H1 (cell line): ENCODE measurements around the gene ADH4. TPM values are rescaled to one million over a fixed set of nuclear protein-coding genes. Genes with fewer than 3 reads are reported as not detected.

Experiments
- CREB1 ChIP-seq: IDR thresholded peaks from 2 replicates; pipeline ENCODE4 v1.6.1; 2012; ENCODE audit warnings: inconsistent platforms
- HDAC6 ChIP-seq: IDR thresholded peaks from one replicate; pipeline ENCODE4 v1.7.1; 2012; ENCODE audit warnings: low read depth, mild to moderate bottlenecking, inconsistent platforms, low read length, moderate library complexity
- MAFK ChIP-seq: IDR thresholded peaks from 2 replicates; pipeline ENCODE4 v1.6.1; 2012; ENCODE audit warnings: low read depth, mild to moderate bottlenecking, improper control_type of control experiment, low read length
- PHF8 ChIP-seq: fragments of 200-600 bp; sonication (generic); conservative IDR thresholded peaks from 2 replicates; pipeline ENCODE4 v1.7.1; 2012; ENCODE audit warnings: low read depth, mild to moderate bottlenecking, inconsistent platforms, low read length, moderate library complexity
- POLR2A ChIP-seq, 2 experiments: IDR thresholded peaks; 1 replicate in 1 of 2; 2 replicates in 1 of 2; pipeline ENCODE4 v1.6.1; 2011; ENCODE audit warnings: low read depth in 2 of 2, low read length in 2 of 2, mild to moderate bottlenecking in 2 of 2; ENCODE audit errors: control extremely low read depth in 1 of 2
- POLR2AphosphoS5 ChIP-seq: IDR thresholded peaks from 2 replicates; pipeline ENCODE4 v1.6.1; 2011; ENCODE audit warnings: low read depth, low read length
- SP2 ChIP-seq: IDR thresholded peaks from 2 replicates; pipeline ENCODE4 v1.6.1; 2012; ENCODE audit warnings: mild to moderate bottlenecking, low read length, inconsistent platforms
- SP4 ChIP-seq: IDR thresholded peaks from 2 replicates; pipeline ENCODE4 v1.6.1; 2012; ENCODE audit warnings: low read length, inconsistent platforms
- polyA plus RNA-seq, 7 experiments: library from polyadenylated mRNA; depleted of rRNA in 3 of 7; stranded (reverse) in 5 of 7; unstranded in 2 of 7; fragments of >200 nt in 5 of 7; fragments of 200-250 nt in 2 of 7; gene quantifications; 1 replicate in 5 of 7; 2 replicates in 1 of 7; 4 replicates in 1 of 7; pipeline versions ENCODE4 v1.2.1 to v1.2.3, GENCODE V29; 2011 to 2013; ENCODE audit warnings: missing spikeins in 2 of 7, mixed read lengths in 2 of 7
- total RNA-seq: library from RNA; stranded (reverse); fragmentation: NEBNext Ultra II Directional; extraction: Animal tissue kit (Norgen Biotek cat#: 25700); gene quantifications from 2 replicates; pipeline ENCODE4 v1.2.1, GENCODE V29; 2021
- TF ChIP-seq, protein P1 (sequence below): fragments of 300-600 bp; sonication (generic); IDR thresholded peaks from 2 replicates; pipeline ENCODE4 v1.7.1; 2012; ENCODE audit warnings: low read length, moderate library complexity, mild to moderate bottlenecking, inconsistent platforms; ENCODE audit not compliant: insufficient replicate concordance
- TF ChIP-seq, protein P2 (sequence below), 3 experiments: IDR thresholded peaks; 1 replicate in 2 of 3; 2 replicates in 1 of 3; pipeline versions ENCODE4 v1.5.1 to v1.6.1; 2011; ENCODE audit warnings: low read length in 3 of 3, mild to moderate bottlenecking in 3 of 3, inconsistent platforms in 2 of 3, low read depth in 1 of 3, moderate library complexity in 1 of 3; ENCODE audit not compliant: insufficient read depth in 1 of 3; ENCODE audit errors: control extremely low read depth in 1 of 3

Gene ADH4
- total and polyA plus RNA-seq, 2 of the 8 experiments (the other 6 are each of a cell fraction or from before 2014, with no cell fraction given): not detected

DNA sequence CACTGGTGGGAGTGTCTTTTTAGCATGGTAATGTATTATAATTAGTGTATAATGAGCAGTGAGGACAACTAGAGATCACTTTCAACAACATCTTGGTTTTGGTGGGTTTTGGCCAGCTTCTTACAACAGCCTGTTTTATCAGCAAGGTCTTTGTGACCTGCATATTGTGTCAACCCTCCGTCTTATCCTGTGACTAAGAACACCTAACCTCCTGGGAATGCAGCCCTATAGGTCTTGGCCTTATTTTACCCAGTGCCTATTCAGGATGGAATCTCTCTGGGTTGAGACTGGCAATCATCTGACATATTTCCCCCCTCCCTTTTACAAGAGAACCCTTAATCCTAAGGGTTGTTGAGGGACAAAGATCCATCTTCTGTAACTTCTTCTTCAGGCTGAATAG, 21.9 kb upstream of the ADH4 start (continued):
- TF ChIP-seq, protein P1, sequence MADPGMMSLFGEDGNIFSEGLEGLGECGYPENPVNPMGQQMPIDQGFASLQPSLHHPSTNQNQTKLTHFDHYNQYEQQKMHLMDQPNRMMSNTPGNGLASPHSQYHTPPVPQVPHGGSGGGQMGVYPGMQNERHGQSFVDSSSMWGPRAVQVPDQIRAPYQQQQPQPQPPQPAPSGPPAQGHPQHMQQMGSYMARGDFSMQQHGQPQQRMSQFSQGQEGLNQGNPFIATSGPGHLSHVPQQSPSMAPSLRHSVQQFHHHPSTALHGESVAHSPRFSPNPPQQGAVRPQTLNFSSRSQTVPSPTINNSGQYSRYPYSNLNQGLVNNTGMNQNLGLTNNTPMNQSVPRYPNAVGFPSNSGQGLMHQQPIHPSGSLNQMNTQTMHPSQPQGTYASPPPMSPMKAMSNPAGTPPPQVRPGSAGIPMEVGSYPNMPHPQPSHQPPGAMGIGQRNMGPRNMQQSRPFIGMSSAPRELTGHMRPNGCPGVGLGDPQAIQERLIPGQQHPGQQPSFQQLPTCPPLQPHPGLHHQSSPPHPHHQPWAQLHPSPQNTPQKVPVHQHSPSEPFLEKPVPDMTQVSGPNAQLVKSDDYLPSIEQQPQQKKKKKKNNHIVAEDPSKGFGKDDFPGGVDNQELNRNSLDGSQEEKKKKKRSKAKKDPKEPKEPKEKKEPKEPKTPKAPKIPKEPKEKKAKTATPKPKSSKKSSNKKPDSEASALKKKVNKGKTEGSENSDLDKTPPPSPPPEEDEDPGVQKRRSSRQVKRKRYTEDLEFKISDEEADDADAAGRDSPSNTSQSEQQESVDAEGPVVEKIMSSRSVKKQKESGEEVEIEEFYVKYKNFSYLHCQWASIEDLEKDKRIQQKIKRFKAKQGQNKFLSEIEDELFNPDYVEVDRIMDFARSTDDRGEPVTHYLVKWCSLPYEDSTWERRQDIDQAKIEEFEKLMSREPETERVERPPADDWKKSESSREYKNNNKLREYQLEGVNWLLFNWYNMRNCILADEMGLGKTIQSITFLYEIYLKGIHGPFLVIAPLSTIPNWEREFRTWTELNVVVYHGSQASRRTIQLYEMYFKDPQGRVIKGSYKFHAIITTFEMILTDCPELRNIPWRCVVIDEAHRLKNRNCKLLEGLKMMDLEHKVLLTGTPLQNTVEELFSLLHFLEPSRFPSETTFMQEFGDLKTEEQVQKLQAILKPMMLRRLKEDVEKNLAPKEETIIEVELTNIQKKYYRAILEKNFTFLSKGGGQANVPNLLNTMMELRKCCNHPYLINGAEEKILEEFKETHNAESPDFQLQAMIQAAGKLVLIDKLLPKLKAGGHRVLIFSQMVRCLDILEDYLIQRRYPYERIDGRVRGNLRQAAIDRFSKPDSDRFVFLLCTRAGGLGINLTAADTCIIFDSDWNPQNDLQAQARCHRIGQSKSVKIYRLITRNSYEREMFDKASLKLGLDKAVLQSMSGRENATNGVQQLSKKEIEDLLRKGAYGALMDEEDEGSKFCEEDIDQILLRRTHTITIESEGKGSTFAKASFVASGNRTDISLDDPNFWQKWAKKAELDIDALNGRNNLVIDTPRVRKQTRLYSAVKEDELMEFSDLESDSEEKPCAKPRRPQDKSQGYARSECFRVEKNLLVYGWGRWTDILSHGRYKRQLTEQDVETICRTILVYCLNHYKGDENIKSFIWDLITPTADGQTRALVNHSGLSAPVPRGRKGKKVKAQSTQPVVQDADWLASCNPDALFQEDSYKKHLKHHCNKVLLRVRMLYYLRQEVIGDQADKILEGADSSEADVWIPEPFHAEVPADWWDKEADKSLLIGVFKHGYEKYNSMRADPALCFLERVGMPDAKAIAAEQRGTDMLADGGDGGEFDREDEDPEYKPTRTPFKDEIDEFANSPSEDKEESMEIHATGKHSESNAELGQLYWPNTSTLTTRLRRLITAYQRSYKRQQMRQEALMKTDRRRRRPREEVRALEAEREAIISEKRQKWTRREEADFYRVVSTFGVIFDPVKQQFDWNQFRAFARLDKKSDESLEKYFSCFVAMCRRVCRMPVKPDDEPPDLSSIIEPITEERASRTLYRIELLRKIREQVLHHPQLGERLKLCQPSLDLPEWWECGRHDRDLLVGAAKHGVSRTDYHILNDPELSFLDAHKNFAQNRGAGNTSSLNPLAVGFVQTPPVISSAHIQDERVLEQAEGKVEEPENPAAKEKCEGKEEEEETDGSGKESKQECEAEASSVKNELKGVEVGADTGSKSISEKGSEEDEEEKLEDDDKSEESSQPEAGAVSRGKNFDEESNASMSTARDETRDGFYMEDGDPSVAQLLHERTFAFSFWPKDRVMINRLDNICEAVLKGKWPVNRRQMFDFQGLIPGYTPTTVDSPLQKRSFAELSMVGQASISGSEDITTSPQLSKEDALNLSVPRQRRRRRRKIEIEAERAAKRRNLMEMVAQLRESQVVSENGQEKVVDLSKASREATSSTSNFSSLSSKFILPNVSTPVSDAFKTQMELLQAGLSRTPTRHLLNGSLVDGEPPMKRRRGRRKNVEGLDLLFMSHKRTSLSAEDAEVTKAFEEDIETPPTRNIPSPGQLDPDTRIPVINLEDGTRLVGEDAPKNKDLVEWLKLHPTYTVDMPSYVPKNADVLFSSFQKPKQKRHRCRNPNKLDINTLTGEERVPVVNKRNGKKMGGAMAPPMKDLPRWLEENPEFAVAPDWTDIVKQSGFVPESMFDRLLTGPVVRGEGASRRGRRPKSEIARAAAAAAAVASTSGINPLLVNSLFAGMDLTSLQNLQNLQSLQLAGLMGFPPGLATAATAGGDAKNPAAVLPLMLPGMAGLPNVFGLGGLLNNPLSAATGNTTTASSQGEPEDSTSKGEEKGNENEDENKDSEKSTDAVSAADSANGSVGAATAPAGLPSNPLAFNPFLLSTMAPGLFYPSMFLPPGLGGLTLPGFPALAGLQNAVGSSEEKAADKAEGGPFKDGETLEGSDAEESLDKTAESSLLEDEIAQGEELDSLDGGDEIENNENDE: no peak
- TF ChIP-seq CREB1: no peak
- no peak for TF ChIP-seq SP2
- TF ChIP-seq, protein P2, sequence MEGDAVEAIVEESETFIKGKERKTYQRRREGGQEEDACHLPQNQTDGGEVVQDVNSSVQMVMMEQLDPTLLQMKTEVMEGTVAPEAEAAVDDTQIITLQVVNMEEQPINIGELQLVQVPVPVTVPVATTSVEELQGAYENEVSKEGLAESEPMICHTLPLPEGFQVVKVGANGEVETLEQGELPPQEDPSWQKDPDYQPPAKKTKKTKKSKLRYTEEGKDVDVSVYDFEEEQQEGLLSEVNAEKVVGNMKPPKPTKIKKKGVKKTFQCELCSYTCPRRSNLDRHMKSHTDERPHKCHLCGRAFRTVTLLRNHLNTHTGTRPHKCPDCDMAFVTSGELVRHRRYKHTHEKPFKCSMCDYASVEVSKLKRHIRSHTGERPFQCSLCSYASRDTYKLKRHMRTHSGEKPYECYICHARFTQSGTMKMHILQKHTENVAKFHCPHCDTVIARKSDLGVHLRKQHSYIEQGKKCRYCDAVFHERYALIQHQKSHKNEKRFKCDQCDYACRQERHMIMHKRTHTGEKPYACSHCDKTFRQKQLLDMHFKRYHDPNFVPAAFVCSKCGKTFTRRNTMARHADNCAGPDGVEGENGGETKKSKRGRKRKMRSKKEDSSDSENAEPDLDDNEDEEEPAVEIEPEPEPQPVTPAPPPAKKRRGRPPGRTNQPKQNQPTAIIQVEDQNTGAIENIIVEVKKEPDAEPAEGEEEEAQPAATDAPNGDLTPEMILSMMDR (IDR thresholded peaks at IDR 0.05; ENCODE audit: control extremely low read depth in 1 of 3, insufficient read depth in 1 of 3, low read depth in 1 of 3, low read length in 3 of 3): no peak
- TF ChIP-seq SP4: no peak
- TF ChIP-seq POLR2AphosphoS5: no peak
- TF ChIP-seq POLR2A (IDR thresholded peaks at IDR 0.05; ENCODE audit: control extremely low read depth in 1 of 2, low read depth in 2 of 2, low read length in 2 of 2): no peak
- no peak for TF ChIP-seq HDAC6
- TF ChIP-seq MAFK: no peak
- TF ChIP-seq PHF8: no peak
